Activated T-cell treated with anti-CD3 and anti-CD28 coated beads for 24 hours (primary cell): ENCODE results near the gene GPRC5B.

Experiments used
- DNase-seq: peaks from one replicate; pipeline ENCODE4 v3.0.0-alpha.2; 2020; ENCODE audit warnings: low read depth

Gene GPRC5B

GRCh38 chr16:19896951-19897350 is 12.3 kb upstream of the GPRC5B start:
- no peak for DNase-seq

- DNase-seq, result no peak
Observed at GRCh38 chr16:19894586-19894985, 9.9 kb upstream of the GPRC5B start.

DNA sequence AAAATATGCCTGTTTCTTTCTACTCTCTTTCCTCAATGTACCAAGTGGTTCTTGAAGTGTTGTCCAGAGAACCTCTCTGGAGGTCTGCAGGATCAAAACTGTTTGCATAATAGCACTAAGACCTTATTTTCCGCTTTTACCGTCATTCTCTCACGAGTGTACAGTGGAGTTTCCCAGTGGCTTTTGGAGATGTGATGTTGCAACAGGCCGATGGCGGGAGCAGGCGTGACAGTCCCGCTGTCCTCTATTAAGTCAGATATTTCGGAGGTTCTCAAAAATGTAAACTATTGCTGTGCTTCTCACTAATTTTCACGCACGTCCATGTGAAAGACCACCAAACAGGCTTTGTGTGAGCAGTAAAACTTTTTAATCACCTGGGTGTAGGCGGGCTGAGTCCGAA is 8.3 kb upstream of the GPRC5B start:
- no peak for DNase-seq

GRCh38 chr16:19890901-19891300 is 6.3 kb upstream of the GPRC5B start:
- no peak for DNase-seq

DNA sequence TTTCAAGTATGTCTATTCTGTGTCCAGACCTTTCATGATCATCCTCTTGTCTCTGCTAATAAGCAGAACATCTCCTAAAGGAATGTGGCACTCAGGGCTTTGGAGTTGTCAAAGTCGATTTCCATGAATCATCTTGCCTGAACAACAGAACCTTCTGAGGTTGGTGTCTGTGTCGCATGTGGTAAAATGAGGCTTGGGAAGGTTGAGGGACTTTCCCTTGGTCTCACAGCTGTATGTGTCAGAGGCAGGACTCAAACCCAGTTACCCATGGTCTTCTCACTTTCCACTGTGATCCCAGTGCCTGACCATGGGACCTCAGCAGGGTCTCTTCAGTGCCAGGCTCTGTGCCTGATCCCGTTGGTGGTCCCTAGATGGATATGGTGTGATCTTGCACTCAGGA is 4.2 kb upstream of the GPRC5B start:
- DNase-seq, result no peak

DNA sequence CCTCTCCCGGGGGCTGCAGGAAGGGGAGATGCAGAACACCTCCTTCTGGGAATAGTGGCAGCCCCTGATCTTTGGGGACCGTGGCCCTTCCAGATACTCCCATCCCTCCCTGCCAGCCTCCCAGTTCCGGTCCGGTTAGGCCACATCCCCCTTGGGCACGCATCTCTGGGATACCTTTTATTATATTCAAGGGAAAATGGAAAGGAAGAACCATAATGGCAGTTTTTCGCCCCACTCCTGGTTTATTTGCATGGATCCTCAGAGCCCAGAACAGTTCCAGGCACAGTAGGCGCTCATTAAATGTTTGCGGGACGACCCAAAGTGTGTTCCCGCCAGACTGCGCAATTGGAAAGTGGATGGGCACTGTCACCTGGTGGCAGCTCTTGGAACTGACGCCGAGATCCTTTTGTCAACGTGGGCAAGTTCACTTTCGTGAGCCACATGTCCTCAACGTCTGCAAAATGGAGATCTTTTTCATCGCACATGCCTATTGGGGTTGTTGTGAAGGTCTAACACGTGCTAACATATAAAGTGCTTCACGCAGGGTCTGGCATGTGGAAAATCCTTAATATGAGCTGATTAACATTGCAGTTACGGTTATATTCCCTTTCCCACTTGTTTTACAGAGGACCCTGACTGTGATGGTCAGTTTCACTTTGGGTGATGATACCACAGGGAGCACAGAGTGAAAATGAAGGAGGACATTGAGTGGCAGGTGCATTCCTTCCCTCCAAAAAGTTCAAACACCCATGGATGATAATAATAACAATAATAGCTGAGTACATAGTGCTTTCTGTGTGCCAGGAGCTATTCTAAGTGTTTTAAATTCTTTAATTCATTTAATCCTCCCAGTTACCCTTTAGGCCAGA is 1.7 kb upstream of the GPRC5B start:
- peak; percentile 80 for DNase-seq

- DNase-seq, result no peak
Observed at GRCh38 chr16:19885451-19886072, 914 bp upstream of the GPRC5B start.

- DNase-seq, result no peak
Observed at GRCh38 chr16:19883966-19884485, 622 bp downstream of the GPRC5B start.

- no peak for DNase-seq
Observed at GRCh38 chr16:19883296-19883965, 1.2 kb downstream of the GPRC5B start.

DNA sequence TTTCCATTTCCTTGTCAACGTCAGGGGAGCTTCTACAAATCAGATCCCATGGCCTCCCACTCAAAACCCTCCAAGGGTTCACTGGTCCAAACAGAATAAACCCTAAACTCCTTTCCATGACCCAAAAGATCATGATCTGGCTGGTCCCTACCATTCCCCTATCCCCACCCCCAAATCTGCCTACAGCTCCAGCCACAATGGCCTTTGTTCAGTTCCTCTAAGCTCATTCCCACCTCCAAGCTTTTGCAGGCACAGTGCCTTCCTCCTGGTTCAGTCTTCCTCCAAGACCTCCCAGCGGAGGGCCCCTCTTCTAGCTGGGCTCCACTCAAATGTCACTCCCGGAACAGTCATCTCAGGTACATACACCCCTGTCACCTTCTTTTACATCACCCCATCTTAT is 2.0 kb downstream of the GPRC5B start:
- DNase-seq, result no peak

DNA sequence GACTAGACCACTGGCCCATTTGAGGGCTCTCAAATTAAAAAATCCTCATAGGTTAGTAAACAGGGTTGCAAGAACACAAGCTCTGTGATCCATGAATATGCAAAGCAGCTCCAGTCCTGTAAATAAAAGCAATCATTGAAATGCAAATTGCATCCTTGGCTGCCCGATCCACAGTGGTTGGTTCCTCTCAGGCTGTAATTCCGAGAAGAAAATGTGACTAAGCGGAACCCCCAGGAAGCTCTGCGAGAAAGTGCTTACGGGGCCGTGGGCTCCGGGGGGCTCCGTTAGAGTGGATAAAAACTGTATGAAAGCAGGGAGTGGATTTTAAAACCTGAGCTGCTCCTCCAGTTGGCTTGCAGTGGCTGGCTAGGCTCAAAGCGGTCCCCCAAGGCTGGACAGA is 2.5 kb downstream of the GPRC5B start:
- no peak for DNase-seq

DNA sequence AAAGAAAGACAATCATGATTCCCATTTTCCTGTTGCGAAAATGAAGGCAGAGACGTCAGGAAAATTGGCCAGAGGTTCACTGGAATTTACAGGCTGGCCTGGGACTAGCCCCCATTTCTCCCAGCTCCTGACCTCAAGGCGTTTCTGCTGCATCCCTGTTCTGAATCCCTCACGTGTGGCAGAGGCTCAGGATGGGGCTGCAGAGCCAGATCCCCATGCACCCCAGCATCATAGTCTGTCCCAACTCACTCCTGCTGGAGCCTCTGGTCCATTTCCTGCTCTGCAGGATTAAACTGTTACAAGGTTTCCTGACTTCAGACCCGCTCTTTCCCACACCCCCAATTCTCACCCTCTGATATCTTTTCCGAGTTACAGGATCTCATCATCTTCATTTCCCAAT is 2.9 kb downstream of the GPRC5B start:
- DNase-seq, result no peak

DNA sequence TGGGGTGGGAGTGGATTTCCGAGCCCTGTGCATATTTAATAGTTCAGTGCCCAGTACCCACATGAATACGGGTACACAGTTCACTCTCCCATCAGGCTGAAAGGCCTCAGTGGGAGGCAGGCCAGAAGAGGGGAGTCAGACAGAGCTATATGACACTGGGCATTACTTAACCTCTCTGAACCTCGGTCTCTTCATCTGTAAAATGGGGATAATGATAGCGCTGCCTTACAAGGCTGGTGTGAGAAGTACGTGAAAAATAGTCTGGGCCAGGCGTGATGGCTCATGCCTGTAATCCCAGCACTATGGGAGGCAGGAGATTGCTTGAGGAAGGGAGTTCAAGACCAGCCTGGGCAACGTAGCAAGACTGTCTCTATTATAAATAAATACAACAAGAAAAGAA is 3.6 kb downstream of the GPRC5B start:
- no peak for DNase-seq

GRCh38 chr16:19879241-19879792 is 5.3 kb downstream of the GPRC5B start:
- no peak for DNase-seq

DNA sequence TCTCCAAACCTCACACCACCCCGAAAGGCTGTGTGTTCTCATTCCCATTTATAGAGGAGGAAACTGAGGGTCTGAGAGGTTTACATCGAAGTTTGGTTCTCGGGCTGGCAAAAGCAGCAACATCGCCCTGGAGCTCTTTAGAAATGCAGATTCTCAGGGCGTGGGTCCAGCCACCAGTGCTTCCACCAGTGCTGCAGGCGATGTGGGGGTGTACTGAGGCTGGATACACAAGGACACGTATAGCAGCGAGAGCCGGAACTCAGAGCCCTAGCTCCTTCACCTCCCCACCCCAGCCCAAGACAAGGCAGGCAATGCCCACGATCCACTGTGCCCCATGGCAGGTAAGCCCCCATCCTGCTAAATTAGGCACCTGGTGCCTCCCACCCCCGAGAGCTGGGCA is 5.9 kb downstream of the GPRC5B start:
- no peak for DNase-seq

DNA sequence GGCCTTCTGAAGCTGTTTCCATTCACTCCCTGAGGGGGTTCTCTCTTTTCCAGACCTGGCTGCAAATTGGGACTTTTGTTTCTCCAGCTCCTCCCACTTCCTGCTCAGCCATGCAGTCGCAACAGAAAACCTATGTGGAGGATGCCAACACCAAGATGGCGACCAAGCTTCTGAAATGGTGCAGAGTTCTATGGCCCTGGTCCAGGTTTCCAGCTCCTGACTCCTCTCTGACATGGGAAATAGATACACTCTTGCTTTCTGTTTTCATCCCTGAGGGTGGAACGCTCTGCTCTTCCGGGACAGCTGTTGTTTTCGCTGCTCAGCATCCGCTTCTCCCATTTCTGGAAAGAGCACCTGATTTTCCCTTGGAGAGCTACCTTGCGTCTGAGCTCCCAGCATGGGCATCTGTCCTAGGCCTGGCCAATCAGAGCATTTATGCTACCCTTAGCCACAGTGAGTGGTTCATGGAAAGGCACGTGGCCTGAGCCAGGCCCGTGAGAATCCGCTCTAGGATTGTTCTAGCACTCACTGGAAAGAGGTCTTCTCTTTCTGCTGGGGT is 8.1 kb downstream of the GPRC5B start:
- DNase-seq, result no peak

GRCh38 chr16:19875900-19876299 is 8.7 kb downstream of the GPRC5B start:
- no peak for DNase-seq

- no peak for DNase-seq
Observed at GRCh38 chr16:19874851-19875546, 9.6 kb downstream of the GPRC5B start.

DNA sequence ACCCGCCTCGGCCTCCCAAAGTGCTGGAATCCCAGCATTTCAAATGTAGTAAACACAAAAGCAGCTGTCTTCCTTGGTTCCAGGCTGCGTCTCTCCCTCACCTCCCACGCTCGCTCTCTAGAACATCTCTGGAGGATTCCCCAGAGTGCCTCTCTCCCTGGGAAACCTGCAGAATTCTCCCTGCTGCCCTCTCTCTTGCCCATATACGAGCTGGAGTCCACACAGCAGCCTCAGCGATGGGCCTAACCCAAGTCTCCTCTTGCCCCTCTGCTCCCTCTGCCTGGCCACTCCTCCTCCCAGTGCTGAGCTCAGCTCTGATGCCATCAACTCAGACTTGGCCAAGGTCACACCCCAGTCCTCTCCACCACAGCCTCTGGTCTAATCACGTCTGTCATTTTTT is 10.6 kb downstream of the GPRC5B start:
- DNase-seq, result no peak

- DNase-seq, result no peak
Observed at GRCh38 chr16:19872935-19873334, 11.7 kb downstream of the GPRC5B start.

- DNase-seq, result no peak
Observed at GRCh38 chr16:19872179-19872863, 12.3 kb downstream of the GPRC5B start.
